Natural killer cell (primary cell): ENCODE data around the gene ZNF17. TPM values are rescaled to one million over a fixed set of nuclear protein-coding genes. Genes with fewer than 3 reads are reported as not detected.

Source experiments
- ATAC-seq, 3 donors: fragments of 150-1000 bp in 2 of 3; fragments of 200-7000 bp in 1 of 3; cut with Tn5 transposase; 1 replicate in 1 of 3; 2 replicates in 2 of 3; pipeline ENCODE4 v1.10.0; 2021; ENCODE audit warnings: mild to moderate bottlenecking in 2 of 3, moderate library complexity in 2 of 3
- DNase-seq, 2 donors: peaks; one replicate each; pipeline versions ENCODE4 v3.0.0 to v3.0.0-alpha.2; 2013 to 2021; ENCODE audit warnings: mixed read lengths in 1 of 2
- H3K27ac ChIP-seq: one replicate; pipeline ENCODE4 v1.5.1; 2013; ENCODE audit warnings: mild to moderate bottlenecking, low read length
- H3K27me3 ChIP-seq: one replicate; pipeline ENCODE4 v1.6.1; 2013; ENCODE audit warnings: low read length; ENCODE audit not compliant: control insufficient read depth, insufficient read depth
- H3K36me3 ChIP-seq: one replicate; pipeline ENCODE4 v1.6.1; 2013; ENCODE audit warnings: low read length; ENCODE audit not compliant: control insufficient read depth, insufficient read depth
- H3K4me1 ChIP-seq: one replicate; pipeline ENCODE4 v1.6.1; 2013; ENCODE audit warnings: low read length; ENCODE audit not compliant: control insufficient read depth, insufficient read depth
- H3K4me3 ChIP-seq: one replicate; pipeline ENCODE4 v1.5.1; 2013; ENCODE audit warnings: low read length
- H3K9me3 ChIP-seq: one replicate; pipeline ENCODE4 v1.6.1; 2013; ENCODE audit warnings: low read length; ENCODE audit not compliant: control insufficient read depth, insufficient read depth
- H3K27ac Mint-ChIP-seq, 2 donors: one replicate each; pipeline ENCODE4 v1.8.0; 2022; ENCODE audit warnings: mild to moderate bottlenecking in 2 of 2, mixed read lengths in 2 of 2, moderate library complexity in 1 of 2
- H3K27me3 Mint-ChIP-seq, 2 donors: one replicate each; pipeline ENCODE4 v1.8.0; 2022; ENCODE audit warnings: low read depth in 2 of 2, mixed read lengths in 2 of 2
- H3K36me3 Mint-ChIP-seq: one replicate; pipeline ENCODE4 v1.8.0; 2022; ENCODE audit warnings: mixed read lengths
- H3K4me1 Mint-ChIP-seq, 2 donors: one replicate each; pipeline ENCODE4 v1.8.0; 2022; ENCODE audit warnings: mixed read lengths in 2 of 2
- H3K4me3 Mint-ChIP-seq: one replicate; pipeline ENCODE4 v1.8.0; 2022; ENCODE audit warnings: mild to moderate bottlenecking, moderate library complexity, mixed read lengths
- H3K9me3 Mint-ChIP-seq, 2 donors: one replicate each; pipeline ENCODE4 v1.8.0; 2022; ENCODE audit warnings: mixed read lengths in 2 of 2
- WGBS: methylation state at CpG from one replicate; pipeline ENCODE4 v1.1.7; 2013; ENCODE audit warnings: missing lambda C conversion rate; ENCODE audit not compliant: insufficient coverage; 5-methylcytosine and 5-hydroxymethylcytosine counted together
- intact Hi-C: fragments of 100-400 bp; cut with micrococcal nuclease; formaldehyde crosslinking; loops from one replicate; pipeline ENCODE4 v1.14.2; 2022
- total RNA-seq, 4 donors: library from RNA; stranded (reverse); fragments of 120-200 nt in 1 of 4; gene quantifications; one replicate each; pipeline versions ENCODE4 v1.2.3 to v1.2.4, GENCODE V29; 2013 to 2022
- TF ChIP-seq, protein P1 (sequence below): fragments of 200-600 bp; IDR thresholded peaks from one replicate; pipeline ENCODE4 v1.8.0; 2022; ENCODE audit warnings: antibody characterized with exemption

ZNF17 gene
- total RNA-seq, 3 donors from 2014 or later (not counting 1 experiment from before 2014, with no cell fraction given) = 13.0 to 15.0 (median 13.3) TPM

- no peak overlapping the region for H3K4me3 ChIP-seq
- H3K27me3 ChIP-seq = no peaks in the 10 kb centered on the region
- H3K9me3 Mint-ChIP-seq = peaks cover 20 to 26% of the 10 kb centered on the region in 2 donors
- H3K9me3 ChIP-seq = peaks cover 25% of the 10 kb centered on the region
- no peak overlapping the region for H3K4me3 Mint-ChIP-seq
- H3K27ac Mint-ChIP-seq = no peak overlapping the region
- no peak overlapping the region for H3K27ac ChIP-seq
- no peaks in the 10 kb centered on the region for H3K27me3 Mint-ChIP-seq
- no peaks in the 10 kb centered on the region for H3K4me1 ChIP-seq
- intact Hi-C loops = no loop called here
- ATAC-seq = no peak
- no peaks in the 10 kb centered on the region for H3K4me1 Mint-ChIP-seq
- H3K36me3 ChIP-seq = no peaks in the 10 kb centered on the region
- DNase-seq = no peak
- 98% methylated on average over 5 of the region's 5 CpGs for WGBS
- TF ChIP-seq, protein P1, sequence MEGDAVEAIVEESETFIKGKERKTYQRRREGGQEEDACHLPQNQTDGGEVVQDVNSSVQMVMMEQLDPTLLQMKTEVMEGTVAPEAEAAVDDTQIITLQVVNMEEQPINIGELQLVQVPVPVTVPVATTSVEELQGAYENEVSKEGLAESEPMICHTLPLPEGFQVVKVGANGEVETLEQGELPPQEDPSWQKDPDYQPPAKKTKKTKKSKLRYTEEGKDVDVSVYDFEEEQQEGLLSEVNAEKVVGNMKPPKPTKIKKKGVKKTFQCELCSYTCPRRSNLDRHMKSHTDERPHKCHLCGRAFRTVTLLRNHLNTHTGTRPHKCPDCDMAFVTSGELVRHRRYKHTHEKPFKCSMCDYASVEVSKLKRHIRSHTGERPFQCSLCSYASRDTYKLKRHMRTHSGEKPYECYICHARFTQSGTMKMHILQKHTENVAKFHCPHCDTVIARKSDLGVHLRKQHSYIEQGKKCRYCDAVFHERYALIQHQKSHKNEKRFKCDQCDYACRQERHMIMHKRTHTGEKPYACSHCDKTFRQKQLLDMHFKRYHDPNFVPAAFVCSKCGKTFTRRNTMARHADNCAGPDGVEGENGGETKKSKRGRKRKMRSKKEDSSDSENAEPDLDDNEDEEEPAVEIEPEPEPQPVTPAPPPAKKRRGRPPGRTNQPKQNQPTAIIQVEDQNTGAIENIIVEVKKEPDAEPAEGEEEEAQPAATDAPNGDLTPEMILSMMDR = no peak
- H3K36me3 Mint-ChIP-seq = peaks cover 67% of the 10 kb centered on the region
Observed at GRCh38 chr19:57466489-57466888, 55.5 kb downstream of the ZNF17 start.

Other genes with a start within 250 kb of the ZNF17 start
- gene DUXA, start 243.7 kb upstream of the ZNF17 start, total RNA-seq = not detected
- gene ZNF264, start 219.7 kb upstream of the ZNF17 start, total RNA-seq = 10 to 100 TPM; 50.4 to 62.1 (median 54.2) TPM
- gene AURKC, start 180.1 kb upstream of the ZNF17 start, total RNA-seq = 1 to 10 TPM; 2.3 to 3.5 (median 2.8) TPM
- gene ZNF805, start 170.5 kb upstream of the ZNF17 start, total RNA-seq = 10 to 100 TPM; 25.9 to 32.7 (median 31.0) TPM
- gene ZNF460, start 130.7 kb upstream of the ZNF17 start, total RNA-seq = 10 to 100 TPM; 67.8 to 74.1 (median 69.7) TPM
- 1 to 10 TPM; 4.7 to 7.2 (median 5.9) TPM for gene ZNF543, start 90.7 kb upstream of the ZNF17 start, total RNA-seq
- 10 to 100 TPM in 1 of 3 donors, 1 to 10 TPM in 2; 6.6 to 10.7 (median 9.2) TPM for gene ZNF304, start 59.9 kb upstream of the ZNF17 start, total RNA-seq
- gene TRAPPC2B, start 47.6 kb upstream of the ZNF17 start, total RNA-seq = 10 to 100 TPM in 2 of 3 donors, 1 to 10 TPM in 1; 7.4 to 15.6 (median 13.7) TPM
- 1 to 10 TPM in 1 of 3 donors, under 1 TPM in 2; 0.48 to 1.2 (median 0.92) TPM for gene ZNF547, start 47.6 kb upstream of the ZNF17 start, total RNA-seq
- 100 to 1,000 TPM in 1 of 3 donors, 10 to 100 TPM in 2; 75.5 to 104 (median 96.9) TPM for gene ZNF548, start 21.3 kb upstream of the ZNF17 start, total RNA-seq
- 1 to 10 TPM; 7.0 to 9.8 (median 7.8) TPM for gene ZNF749, start 24.2 kb downstream of the ZNF17 start, total RNA-seq
- gene VN1R1, start 46.0 kb downstream of the ZNF17 start, total RNA-seq = under 1 TPM in 1 of 3 donors, not detected in 2; 0.40 TPM
- gene ZNF772, start 66.4 kb downstream of the ZNF17 start, total RNA-seq = 1 to 10 TPM; 1.3 to 3.5 (median 1.4) TPM
- gene ZNF419, start 76.6 kb downstream of the ZNF17 start, total RNA-seq = 10 to 100 TPM in 1 of 3 donors, 1 to 10 TPM in 2; 5.9 to 11.3 (median 8.5) TPM
- gene ZNF773, start 88.8 kb downstream of the ZNF17 start, total RNA-seq = 10 to 100 TPM in 2 of 3 donors, 1 to 10 TPM in 1; 4.3 to 10.2 (median 10.2) TPM
- 10 to 100 TPM in 1 of 3 donors, 1 to 10 TPM in 2; 7.1 to 12.1 (median 8.6) TPM for gene ZNF549, start 116.2 kb downstream of the ZNF17 start, total RNA-seq
- gene ZNF550, start 148.7 kb downstream of the ZNF17 start, total RNA-seq = 10 to 100 TPM; 11.2 to 12.5 (median 12.1) TPM
- gene ZNF416, start 167.8 kb downstream of the ZNF17 start, total RNA-seq = 1 to 10 TPM; 1.7 to 5.3 (median 3.3) TPM
- 1 to 10 TPM; 2.7 to 8.2 (median 6.5) TPM for gene ZIK1, start 173.0 kb downstream of the ZNF17 start, total RNA-seq
- gene ZNF530, start 188.7 kb downstream of the ZNF17 start, total RNA-seq = 1 to 10 TPM; 5.1 to 8.0 (median 5.6) TPM
- gene ZNF134, start 203.1 kb downstream of the ZNF17 start, total RNA-seq = 10 to 100 TPM; 18.5 to 22.0 (median 20.5) TPM
- gene ZNF211, start 222.0 kb downstream of the ZNF17 start, total RNA-seq = 10 to 100 TPM; 33.7 to 47.0 (median 36.9) TPM